HUES64 (cell line): ENCODE data around the gene TMED1.

Experiments
- H3K27ac ChIP-seq: 2 replicates; pipeline ENCODE4 v1.7.0; 2013; ENCODE audit warnings: low read depth, low read length, inconsistent platforms
- H3K27me3 ChIP-seq: 2 replicates; pipeline ENCODE4 v1.6.1; 2013; ENCODE audit warnings: mild to moderate bottlenecking, low read length; ENCODE audit not compliant: insufficient read depth
- H3K36me3 ChIP-seq: 2 replicates; pipeline ENCODE4 v1.6.1; 2013; ENCODE audit warnings: mild to moderate bottlenecking, low read length; ENCODE audit not compliant: insufficient read depth
- H3K4me1 ChIP-seq: 2 replicates; pipeline ENCODE4 v1.6.1; 2013; ENCODE audit warnings: mild to moderate bottlenecking, low read length, moderate library complexity; ENCODE audit not compliant: insufficient read depth
- H3K4me3 ChIP-seq: 2 replicates; pipeline ENCODE4 v1.5.1; 2013; ENCODE audit warnings: mild to moderate bottlenecking, low read length, moderate library complexity
- H3K9ac ChIP-seq: 2 replicates; pipeline ENCODE4 v1.6.1; 2013; ENCODE audit warnings: mild to moderate bottlenecking, low read depth, low read length
- H3K9me3 ChIP-seq: 2 replicates; pipeline ENCODE4 v1.6.1; 2013; ENCODE audit warnings: low read depth, low read length; ENCODE audit not compliant: insufficient read depth
- WGBS: fragments of 150-250, 120-280 bp; methylation state at CpG from one replicate; pipeline ENCODE4 v1.1.7; 2013; ENCODE audit warnings: missing lambda C conversion rate; 5-methylcytosine and 5-hydroxymethylcytosine counted together

TMED1 gene

DNA sequence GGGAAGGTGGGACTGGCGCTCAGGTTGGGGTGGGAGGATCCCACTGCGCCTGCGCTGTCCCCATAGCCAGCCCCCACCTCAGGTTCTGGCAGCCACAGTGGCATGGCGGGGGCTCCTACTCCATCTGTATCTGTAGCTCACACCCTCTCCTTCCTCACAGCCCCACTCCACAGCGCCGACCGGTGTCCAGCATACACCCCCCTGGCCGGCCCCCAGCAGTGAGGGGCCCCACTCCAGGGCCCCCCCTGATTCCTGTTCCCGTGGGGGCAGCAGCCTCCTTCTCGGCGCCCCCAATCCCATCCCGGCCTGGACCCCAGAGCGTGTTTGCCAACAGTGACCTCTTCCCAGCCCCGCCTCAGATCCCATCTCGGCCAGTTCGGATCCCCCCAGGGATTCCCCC is 6.0 kb downstream of the TMED1 start:
- Histone ChIP-seq H3K4me1 (no peaks in the 10 kb centered on the region), H3K27me3 (no peaks in the 10 kb centered on the region), H3K27ac (no peak overlapping the region), H3K36me3 (peaks cover 56% of the 10 kb centered on the region), H3K9me3 (no peaks in the 10 kb centered on the region), H3K4me3 (no peak overlapping the region), H3K9ac (no peak overlapping the region)
- 94% methylated on average over 16 of the region's 16 CpGs for WGBS

DNA sequence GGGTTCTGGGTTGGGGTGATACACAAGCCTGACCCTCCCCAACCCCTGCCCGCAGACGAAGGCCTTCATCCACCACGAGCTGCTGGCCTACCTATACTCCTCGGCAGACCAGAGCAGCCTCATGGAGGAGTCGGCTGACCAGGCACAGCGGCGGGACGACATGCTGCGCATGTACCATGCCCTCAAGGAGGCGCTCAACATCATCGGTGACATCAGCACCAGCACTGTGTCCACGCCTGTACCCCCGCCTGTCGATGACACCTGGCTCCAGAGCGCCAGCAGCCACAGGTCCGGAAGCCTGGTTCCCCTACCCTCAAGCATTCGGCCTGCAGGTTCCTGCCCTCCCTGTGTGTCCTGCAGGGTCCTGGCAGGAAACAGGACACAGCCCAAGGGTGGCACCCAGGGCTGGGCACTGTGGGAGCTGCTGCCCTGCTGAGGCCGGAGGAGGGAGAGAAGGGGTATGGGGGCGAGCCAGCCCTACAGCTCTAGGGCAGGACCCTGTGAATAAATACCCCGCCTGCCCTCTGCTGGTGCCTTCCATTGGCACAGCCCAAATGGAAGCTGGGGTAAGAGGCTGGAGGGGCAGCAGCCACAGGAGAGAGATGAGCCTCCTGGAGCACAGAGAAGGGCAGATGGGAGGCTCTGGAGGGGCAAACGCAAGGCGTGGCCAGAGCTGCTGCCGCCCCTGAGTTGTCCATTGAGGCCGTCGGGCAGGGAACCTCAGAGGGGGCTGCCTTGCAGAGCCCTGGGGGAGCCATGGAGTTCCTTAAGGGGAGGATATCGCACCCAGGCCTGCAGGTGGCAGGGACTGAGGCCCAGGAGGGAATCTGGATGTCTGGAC is 6.8 kb downstream of the TMED1 start:
- Histone ChIP-seq H3K36me3 (peaks cover 62% of the 10 kb centered on the region), H3K9ac (no peak overlapping the region), H3K27me3 (no peaks in the 10 kb centered on the region), H3K9me3 (no peaks in the 10 kb centered on the region), H3K27ac (0 out of 2 replicates have a peak overlapping the region, but pooled peaks have one; percentile 18), H3K4me3 (no peak overlapping the region), H3K4me1 (no peaks in the 10 kb centered on the region)
- 94% methylated on average over 26 of the region's 26 CpGs for WGBS

DNA sequence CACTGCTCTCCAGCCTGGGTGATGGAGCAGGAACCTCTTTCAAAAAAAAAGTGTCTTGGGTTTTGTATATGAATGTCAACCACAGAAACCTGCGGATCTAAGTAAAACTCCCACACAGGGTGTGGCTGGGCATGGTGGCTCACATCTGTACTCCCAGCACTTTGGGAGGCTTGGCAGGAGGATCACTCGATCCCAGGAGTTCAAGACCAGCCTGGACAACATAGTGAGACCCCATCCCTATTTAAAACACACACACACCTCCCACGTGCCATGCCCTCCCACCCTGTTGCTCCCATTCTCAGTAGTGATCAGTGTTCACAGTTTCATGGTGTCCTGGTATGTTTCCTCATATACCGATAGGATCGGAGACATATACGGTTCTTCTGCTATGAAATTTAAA is 9.2 kb downstream of the TMED1 start:
- 96% methylated on average over 6 of the region's 6 CpGs for WGBS

DNA sequence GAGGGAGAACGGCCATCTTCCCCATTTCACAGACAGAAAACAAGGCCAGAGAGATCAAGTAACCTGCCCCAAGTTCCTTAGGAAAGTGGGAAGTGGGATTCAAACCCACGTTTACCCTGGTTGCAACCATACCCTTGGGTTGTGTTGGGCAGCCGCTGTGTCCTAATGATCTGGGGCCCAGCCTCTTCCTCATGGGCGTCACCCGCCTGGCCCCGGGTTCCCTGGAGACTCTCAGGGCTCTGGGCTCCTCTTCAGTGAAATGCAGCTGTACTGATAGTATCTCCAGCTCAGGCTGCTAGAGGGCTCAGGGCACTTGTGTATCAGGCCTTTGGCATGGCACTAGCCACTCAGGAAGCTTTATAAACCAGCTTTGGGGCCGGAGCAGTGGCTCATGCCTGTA is 9.8 kb downstream of the TMED1 start:
- Histone ChIP-seq H3K36me3 (peaks cover 52% of the 10 kb centered on the region), H3K4me3 (no peak overlapping the region), H3K9me3 (no peaks in the 10 kb centered on the region), H3K4me1 (no peaks in the 10 kb centered on the region), H3K9ac (no peak overlapping the region), H3K27me3 (no peaks in the 10 kb centered on the region), H3K27ac (no peak overlapping the region)
- WGBS, result 95% methylated on average over 7 of the region's 7 CpGs

More for the DNA sequence above, 9.2 kb downstream of the TMED1 start:
- Histone ChIP-seq H3K36me3 (peaks cover 49% of the 10 kb centered on the region), H3K9me3 (no peaks in the 10 kb centered on the region), H3K9ac (no peak overlapping the region), H3K4me3 (no peak overlapping the region), H3K4me1 (no peaks in the 10 kb centered on the region), H3K27ac (no peak overlapping the region), H3K27me3 (no peaks in the 10 kb centered on the region)

DNA sequence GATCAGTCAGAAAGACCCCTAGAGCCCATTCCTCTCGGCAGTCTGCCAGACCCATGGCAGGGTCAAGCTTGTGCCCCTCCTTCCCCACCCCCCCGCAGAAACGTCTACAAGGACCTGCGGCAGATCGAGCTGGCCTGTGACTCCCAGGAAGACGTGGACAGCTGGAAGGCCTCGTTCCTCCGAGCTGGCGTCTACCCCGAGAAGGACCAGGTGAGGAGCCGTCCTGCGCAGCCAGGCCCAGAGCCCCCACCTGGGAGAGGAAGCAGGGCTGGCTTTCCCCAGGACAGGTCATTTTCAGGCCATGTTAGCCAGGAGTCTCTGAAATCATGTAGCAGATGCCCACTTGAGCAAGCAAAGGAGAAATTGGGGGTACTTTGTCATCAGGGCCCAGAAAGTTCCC is 12.3 kb downstream of the TMED1 start:
- H3K36me3 ChIP-seq, result peaks cover 57% of the 10 kb centered on the region
- 96% methylated on average over 12 of the region's 12 CpGs for WGBS
- H3K27ac ChIP-seq, result no peak overlapping the region
- H3K27me3 ChIP-seq, result no peaks in the 10 kb centered on the region
- no peaks in the 10 kb centered on the region for H3K9me3 ChIP-seq
- H3K4me1 ChIP-seq, result no peaks in the 10 kb centered on the region
- H3K4me3 ChIP-seq, result no peak overlapping the region
- H3K9ac ChIP-seq, result no peak overlapping the region

DNA sequence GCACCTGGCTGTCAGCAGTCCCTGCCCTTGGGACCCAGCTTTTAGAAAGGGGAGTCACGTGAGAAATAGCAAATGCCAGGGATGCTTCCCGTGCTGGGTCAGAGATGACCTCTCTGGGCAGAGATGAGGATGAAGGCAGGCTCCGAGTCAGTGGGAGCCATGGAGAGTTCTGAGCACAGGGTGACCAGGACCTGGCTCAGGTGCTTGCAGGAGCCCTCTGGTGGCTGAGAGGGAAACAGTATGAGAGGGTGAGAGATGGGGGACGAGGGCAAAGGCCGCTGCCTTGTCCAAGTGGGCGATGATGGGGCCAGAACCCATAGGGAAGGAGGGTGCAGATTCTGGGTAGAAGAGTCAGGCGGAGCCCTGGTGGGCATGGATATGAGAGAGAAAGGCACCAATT is 15.8 kb downstream of the TMED1 start:
- Histone ChIP-seq H3K9ac (no peak overlapping the region), H3K4me1 (no peaks in the 10 kb centered on the region), H3K9me3 (no peaks in the 10 kb centered on the region), H3K27me3 (no peaks in the 10 kb centered on the region), H3K36me3 (peaks cover 44% of the 10 kb centered on the region), H3K4me3 (no peak overlapping the region), H3K27ac (no peak overlapping the region)
- WGBS, result 91% methylated on average over 7 of the region's 7 CpGs

DNA sequence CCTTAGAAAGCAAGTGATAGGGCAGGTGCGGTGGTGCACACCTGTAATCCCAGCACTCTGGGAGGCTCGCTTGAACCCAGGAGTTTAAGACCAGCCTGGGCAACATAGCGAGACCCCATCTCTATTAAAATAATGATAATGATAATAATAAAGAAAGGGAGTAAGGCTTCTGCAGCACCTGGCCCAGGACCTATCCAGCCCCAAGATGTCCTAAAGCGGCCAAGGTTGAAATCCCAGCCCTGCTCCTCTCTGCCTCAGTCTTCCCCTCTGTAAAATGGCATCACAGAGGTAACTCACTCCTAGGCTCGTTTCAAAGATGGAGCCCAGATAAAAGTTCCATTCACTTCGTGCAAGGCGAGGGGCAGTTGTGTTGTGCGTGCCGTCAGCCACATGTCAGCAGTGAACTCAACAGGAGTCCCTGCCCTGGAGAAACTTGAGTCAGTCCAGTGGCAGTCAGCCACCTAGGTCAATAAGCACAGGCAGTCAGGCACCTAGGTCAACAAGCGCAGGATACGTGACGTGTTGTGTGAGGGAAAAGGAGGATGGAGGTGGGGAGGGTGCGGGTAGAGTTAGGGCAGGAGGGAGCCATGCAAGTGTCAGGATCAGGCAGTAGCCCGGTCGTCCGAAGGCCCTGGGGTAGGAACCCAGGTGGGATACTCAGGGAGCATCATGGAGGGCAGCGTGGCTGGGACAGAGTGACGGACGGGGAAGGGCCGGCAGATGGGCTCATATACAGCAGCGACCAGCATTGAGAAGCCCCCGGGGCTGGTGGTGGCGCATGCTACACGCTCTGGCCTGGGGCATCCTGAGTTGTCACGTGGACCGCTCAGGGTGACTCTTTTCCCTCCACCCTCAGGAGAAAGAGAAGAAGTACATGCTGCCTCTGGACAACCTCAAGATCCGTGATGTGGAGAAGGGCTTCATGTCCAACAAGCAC is 16.6 kb downstream of the TMED1 start:
- WGBS, result 97% methylated on average over 26 of the region's 27 CpGs
- H3K9ac ChIP-seq, result no peak overlapping the region
- H3K4me1 ChIP-seq, result no peaks in the 10 kb centered on the region
- H3K9me3 ChIP-seq, result no peaks in the 10 kb centered on the region
- H3K36me3 ChIP-seq, result peaks cover 44% of the 10 kb centered on the region
- H3K27me3 ChIP-seq, result no peaks in the 10 kb centered on the region
- H3K27ac ChIP-seq, result no peak overlapping the region
- no peak overlapping the region for H3K4me3 ChIP-seq

DNA sequence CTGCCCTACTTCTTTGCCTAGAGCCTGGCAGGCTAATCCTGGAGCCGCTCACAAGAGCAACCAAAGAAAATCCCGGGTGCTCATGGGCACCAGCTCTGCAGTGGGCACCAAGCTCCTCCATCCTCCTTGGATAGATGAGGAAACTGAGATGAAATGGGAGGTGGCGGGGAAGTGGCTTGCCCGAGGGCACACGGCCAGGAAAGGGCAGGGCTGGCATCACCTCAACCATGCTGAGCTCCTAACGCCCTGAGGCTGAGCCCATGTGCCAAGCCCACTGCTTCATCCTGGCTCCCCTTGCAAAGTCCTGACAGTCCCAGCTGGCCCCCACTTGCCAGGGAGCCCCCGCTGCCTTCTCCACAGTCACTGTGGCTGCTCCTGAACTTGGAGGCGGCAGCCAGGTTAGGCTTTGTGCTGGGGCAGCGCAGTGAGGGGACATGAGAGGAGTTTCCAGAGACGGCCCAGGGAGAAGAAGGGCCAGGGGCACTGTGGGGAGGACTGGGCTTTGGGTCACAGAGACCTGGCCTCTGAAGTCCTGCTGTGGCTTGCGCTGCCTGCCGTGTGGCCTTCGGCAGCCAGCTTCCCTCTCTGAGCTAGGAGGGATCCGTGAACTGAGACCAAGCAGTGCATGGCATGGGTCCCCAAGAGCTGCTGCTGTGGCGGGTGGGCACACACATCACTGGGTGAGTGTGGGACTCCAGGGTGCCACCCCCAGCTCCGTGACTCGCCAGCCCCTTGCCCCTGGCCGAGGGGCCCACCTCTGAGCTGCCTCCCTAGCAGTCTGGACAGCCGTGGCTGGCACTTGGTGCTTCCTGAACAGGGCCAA is 17.5 kb downstream of the TMED1 start:
- Histone ChIP-seq H3K36me3 (peaks cover 38% of the 10 kb centered on the region), H3K27me3 (no peaks in the 10 kb centered on the region), H3K4me1 (no peaks in the 10 kb centered on the region), H3K4me3 (no peak overlapping the region), H3K9me3 (no peaks in the 10 kb centered on the region), H3K9ac (no peak overlapping the region), H3K27ac (no peak overlapping the region)
- 94% methylated on average over 19 of the region's 19 CpGs for WGBS

DNA sequence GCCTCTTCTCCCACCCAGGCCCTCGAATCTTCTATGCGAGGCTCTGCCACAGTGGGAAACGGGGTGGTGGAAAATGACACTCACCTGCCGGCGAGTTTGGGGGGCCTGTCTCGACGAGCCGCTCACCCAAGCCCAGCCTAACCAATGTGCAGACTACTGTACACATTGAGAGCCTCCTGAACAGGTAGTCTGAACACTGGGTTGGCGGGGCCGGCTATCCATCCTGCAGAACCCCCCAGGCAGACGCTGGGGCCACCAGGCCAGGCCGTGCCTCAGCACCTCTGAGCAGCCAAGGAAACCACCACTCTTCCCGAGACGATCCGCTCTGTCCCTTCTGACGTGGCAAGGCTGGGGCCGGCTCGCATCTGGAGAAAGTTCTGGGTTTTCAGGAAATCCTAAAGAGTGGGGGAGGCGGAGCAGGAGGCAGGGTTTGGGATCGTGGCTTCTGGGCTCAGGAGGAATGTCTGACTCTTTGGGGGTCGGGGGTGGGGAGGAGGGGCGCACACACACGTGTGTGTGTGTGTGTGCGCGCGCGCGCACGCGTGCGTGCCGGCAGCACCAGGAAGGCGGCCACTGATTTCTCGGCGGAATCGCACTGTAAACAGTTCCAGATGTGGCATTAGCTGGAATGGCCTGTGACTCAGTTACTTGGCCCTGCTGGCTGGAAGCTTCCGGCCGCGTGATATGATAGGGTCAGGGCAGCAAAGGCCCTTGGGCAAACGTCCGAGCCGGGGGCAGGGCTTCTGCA is 18.5 kb downstream of the TMED1 start:
- Histone ChIP-seq H3K4me1 (no peaks in the 10 kb centered on the region), H3K27me3 (no peaks in the 10 kb centered on the region), H3K4me3 (no peak overlapping the region), H3K27ac (no peak overlapping the region), H3K36me3 (peaks cover 44% of the 10 kb centered on the region), H3K9ac (peak overlapping the region; percentile 44), H3K9me3 (no peaks in the 10 kb centered on the region)
- WGBS, result 95% methylated on average over 42 of the region's 42 CpGs

DNA sequence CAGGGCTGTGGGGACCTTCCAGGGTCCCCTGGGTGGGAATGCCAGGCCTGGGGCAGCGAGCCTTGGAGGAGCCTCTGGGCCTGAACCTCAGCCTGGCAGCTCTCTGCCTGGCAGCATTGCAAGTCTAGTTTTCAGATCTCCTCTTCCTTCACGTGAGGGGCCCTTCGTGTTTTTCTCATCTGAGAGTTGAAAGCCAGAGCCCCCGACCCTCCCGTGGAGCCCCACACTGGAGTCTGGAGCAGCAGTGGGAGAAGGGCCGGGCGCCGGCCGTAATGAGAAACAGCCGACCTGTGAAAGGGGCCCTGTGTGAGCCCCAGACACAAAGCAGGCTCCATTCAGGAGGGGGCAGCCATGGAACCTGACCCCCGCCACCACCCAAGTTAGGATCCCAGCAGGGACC is 19.3 kb downstream of the TMED1 start:
- Histone ChIP-seq H3K27me3 (no peaks in the 10 kb centered on the region), H3K9ac (no peak overlapping the region), H3K27ac (0 out of 2 replicates have a peak overlapping the region, but pooled peaks have one; percentile 8), H3K36me3 (peaks cover 45% of the 10 kb centered on the region), H3K4me3 (no peak overlapping the region), H3K4me1 (no peaks in the 10 kb centered on the region), H3K9me3 (no peaks in the 10 kb centered on the region)
- WGBS, result 93% methylated on average over 11 of the region's 11 CpGs
